CD4-positive, CD25-positive, alpha-beta regulatory T cell (primary cell): ENCODE results near the gene FNIP2. TPM values are rescaled to one million over a fixed set of nuclear protein-coding genes. Genes with fewer than 3 reads are reported as not detected.

Experiments used
- ATAC-seq, 2 donors: fragments of 150-1000 bp; cut with Tn5 transposase; one replicate each; pipeline ENCODE4 v1.10.0; 2021; ENCODE audit warnings: low read depth in 2 of 2, moderate number of reproducible peaks in 2 of 2, moderate library complexity in 1 of 2
- DNase-seq, 3 donors: peaks; one replicate each; pipeline versions ENCODE4 v3.0.0 to v3.0.0-alpha.2; 2012 to 2022; ENCODE audit warnings: mixed read lengths in 1 of 3
- H3K27ac ChIP-seq: one replicate; pipeline ENCODE4 v1.7.0; 2013; ENCODE audit warnings: mild to moderate bottlenecking, low read length; ENCODE audit not compliant: insufficient read depth, poor library complexity, severe bottlenecking
- H3K27me3 ChIP-seq: one replicate; pipeline ENCODE4 v1.7.0; 2013; ENCODE audit warnings: low read length; ENCODE audit not compliant: control insufficient read depth, insufficient read depth
- H3K36me3 ChIP-seq: one replicate; pipeline ENCODE4 v1.7.0; 2013; ENCODE audit warnings: mild to moderate bottlenecking, low read length, moderate library complexity; ENCODE audit not compliant: control insufficient read depth, insufficient read depth
- H3K4me1 ChIP-seq: 2 replicates; pipeline ENCODE4 v1.7.0; 2013; ENCODE audit warnings: mild to moderate bottlenecking, low read length; ENCODE audit not compliant: insufficient read depth, control insufficient read depth, poor library complexity, severe bottlenecking
- H3K4me3 ChIP-seq: one replicate; pipeline ENCODE4 v1.7.0; 2013; ENCODE audit warnings: low read depth, mild to moderate bottlenecking, low read length, moderate library complexity
- H3K9me3 ChIP-seq, 2 experiments: 1 replicate in 1 of 2; 2 replicates in 1 of 2; pipeline ENCODE4 v1.7.0; 2013; ENCODE audit warnings: low read length in 2 of 2, mild to moderate bottlenecking in 1 of 2, moderate library complexity in 1 of 2; ENCODE audit not compliant: control insufficient read depth in 2 of 2
- H3K27ac Mint-ChIP-seq, 3 donors: one replicate each; pipeline ENCODE4 v1.8.0; 2020 to 2022; ENCODE audit warnings: mild to moderate bottlenecking in 3 of 3, mixed read lengths in 3 of 3, moderate library complexity in 2 of 3
- H3K27me3 Mint-ChIP-seq: one replicate; pipeline ENCODE4 v1.8.0; 2022; ENCODE audit warnings: mild to moderate bottlenecking, mixed read lengths
- H3K36me3 Mint-ChIP-seq: one replicate; pipeline ENCODE4 v1.8.0; 2020; ENCODE audit warnings: mixed read lengths
- H3K4me1 Mint-ChIP-seq, 4 donors: one replicate each; pipeline ENCODE4 v1.8.0; 2020 to 2022; ENCODE audit warnings: mixed read lengths in 4 of 4, mild to moderate bottlenecking in 1 of 4
- H3K4me3 Mint-ChIP-seq, 4 donors: one replicate each; pipeline ENCODE4 v1.8.0; 2020 to 2022; ENCODE audit warnings: mild to moderate bottlenecking in 4 of 4, mixed read lengths in 4 of 4, moderate library complexity in 3 of 4
- H3K9me3 Mint-ChIP-seq, 7 donors: one replicate each; pipeline ENCODE4 v1.8.0; 2020 to 2022; ENCODE audit warnings: mixed read lengths in 7 of 7, mild to moderate bottlenecking in 3 of 7, moderate library complexity in 2 of 7
- polyA plus RNA-seq, 4 donors: library from polyadenylated mRNA; unstranded; fragments of 300-500 nt; fragmentation: Illumina TruSeq; gene quantifications; one replicate each; pipeline ENCODE4 v1.2.3, GENCODE V29; 2021
- total RNA-seq: library from RNA; stranded (reverse); gene quantifications from one replicate; pipeline ENCODE4 v1.2.3, GENCODE V29; 2022

FNIP2 gene
- total and polyA plus RNA-seq, 5 donors from 2014 or later, result 1.5 to 8.9 (median 2.3) TPM

DNA sequence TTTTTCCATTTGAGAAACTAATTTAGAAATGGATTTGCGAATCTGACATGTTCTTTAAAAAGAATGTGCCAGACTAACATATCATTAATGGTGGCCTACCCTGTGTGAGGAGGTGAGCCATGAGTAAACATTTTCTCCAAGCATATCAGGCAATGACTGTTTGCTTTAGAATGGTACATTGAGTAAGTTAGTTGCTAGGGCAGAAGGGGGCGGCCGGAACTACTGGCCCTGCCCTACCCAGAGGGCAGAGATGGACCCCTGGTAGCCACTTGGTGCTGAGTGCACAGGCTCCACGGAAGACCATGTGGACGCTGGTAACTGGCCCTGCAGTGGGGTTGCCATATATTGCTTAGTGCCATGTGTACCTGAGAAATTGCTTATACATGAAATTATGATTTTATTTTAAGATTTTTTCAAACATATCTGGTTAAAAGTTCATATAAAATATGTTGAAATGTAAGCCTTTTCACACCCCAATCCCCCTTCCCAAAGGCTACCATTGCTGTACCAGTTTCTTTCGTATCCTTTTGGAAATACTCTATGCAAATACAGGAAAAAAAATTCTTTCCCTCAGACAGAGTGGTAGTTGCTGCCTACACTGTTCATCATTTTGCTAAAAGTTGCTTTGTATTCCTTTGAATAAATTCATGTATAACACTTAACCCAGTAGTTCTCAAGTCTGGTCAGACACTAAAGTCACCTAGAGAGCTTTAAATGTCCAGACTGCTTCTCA lies 8.8 kb downstream of the FNIP2 start:
- Mint-ChIP-seq H3K36me3 (no peaks in the 10 kb centered on the region), H3K27ac (peak overlapping the region in 2 of 3 donors; percentile 71 to 72), H3K4me1 (peaks cover 16 to 35% (median 27%) of the 10 kb centered on the region in 4 donors), H3K4me3 (peak overlapping the region; percentile 22 to 77 (median 66)), H3K9me3 (no peaks in the 10 kb centered on the region), H3K27me3 (no peaks in the 10 kb centered on the region)
- H3K4me1 ChIP-seq, result peaks cover 12% of the 10 kb centered on the region
- ATAC-seq (peak; percentile 11 to 26), DNase-seq (no peak)
- H3K9me3 ChIP-seq, result no peaks in the 10 kb centered on the region
- no peak overlapping the region for H3K27ac ChIP-seq
- H3K27me3 ChIP-seq, result no peaks in the 10 kb centered on the region
- H3K36me3 ChIP-seq, result no peaks in the 10 kb centered on the region
- peak overlapping the region; percentile 64 for H3K4me3 ChIP-seq

GRCh38 chr4:158778156-158778711 lies 9.4 kb downstream of the FNIP2 start:
- ATAC-seq (peak; percentile 75 to 78), DNase-seq (peak in 2 of 3 donors; percentile 15 to 68)
- H3K9me3 ChIP-seq, result no peaks in the 10 kb centered on the region
- Mint-ChIP-seq H3K27ac (peak overlapping the region; percentile 32 to 72 (median 71)), H3K4me3 (peak overlapping the region; percentile 22 to 77 (median 66)), H3K36me3 (no peaks in the 10 kb centered on the region), H3K27me3 (no peaks in the 10 kb centered on the region), H3K4me1 (peaks cover 16 to 33% (median 27%) of the 10 kb centered on the region in 4 donors), H3K9me3 (no peaks in the 10 kb centered on the region)
- no peaks in the 10 kb centered on the region for H3K36me3 ChIP-seq
- H3K27ac ChIP-seq, result no peak overlapping the region
- no peaks in the 10 kb centered on the region for H3K27me3 ChIP-seq
- peaks cover 12% of the 10 kb centered on the region for H3K4me1 ChIP-seq
- peak overlapping the region; percentile 64 for H3K4me3 ChIP-seq

GRCh38 chr4:158778712-158779111 lies 9.9 kb downstream of the FNIP2 start:
- H3K9me3 ChIP-seq, result no peaks in the 10 kb centered on the region
- DNase-seq (no peak), ATAC-seq (no peak)
- H3K4me1 Mint-ChIP-seq, result peaks cover 16 to 32% (median 28%) of the 10 kb centered on the region in 4 donors
- H3K36me3 Mint-ChIP-seq, result no peaks in the 10 kb centered on the region
- H3K9me3 Mint-ChIP-seq, result no peaks in the 10 kb centered on the region
- no peaks in the 10 kb centered on the region for H3K27me3 ChIP-seq
- no peak overlapping the region for H3K4me3 Mint-ChIP-seq
- no peak overlapping the region for H3K27ac ChIP-seq
- peak overlapping the region; percentile 64 for H3K4me3 ChIP-seq
- no peaks in the 10 kb centered on the region for H3K36me3 ChIP-seq
- H3K27ac Mint-ChIP-seq, result no peak overlapping the region
- H3K4me1 ChIP-seq, result peaks cover 12% of the 10 kb centered on the region
- no peaks in the 10 kb centered on the region for H3K27me3 Mint-ChIP-seq

DNA sequence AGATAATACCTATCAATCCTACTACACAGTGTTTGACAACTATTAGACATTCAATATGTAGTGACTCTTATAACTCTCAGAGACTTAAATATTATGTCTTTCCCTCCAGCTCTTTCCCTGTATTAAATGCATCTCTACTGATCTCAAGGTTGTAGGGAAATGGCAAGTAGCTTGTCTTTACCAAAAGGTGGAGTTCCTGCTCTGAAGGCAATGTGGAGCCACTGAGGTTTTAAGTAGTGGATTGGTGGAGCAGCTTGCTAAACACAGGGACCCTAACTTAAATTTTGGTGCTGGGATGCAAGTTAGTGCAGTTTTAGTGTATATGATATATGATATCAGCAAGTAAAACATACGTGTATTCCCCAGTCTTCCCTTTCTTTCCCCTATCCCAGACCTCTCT lies 13.1 kb downstream of the FNIP2 start:
- ATAC-seq, result no peak
- Mint-ChIP-seq H3K4me1 (peaks cover 20 to 30% (median 26%) of the 10 kb centered on the region in 4 donors), H3K27ac (peak overlapping the region in 1 of 3 donors; percentile 34), H3K27me3 (peaks cover 6% of the 10 kb centered on the region), H3K9me3 (no peaks in the 10 kb centered on the region), H3K36me3 (no peaks in the 10 kb centered on the region), H3K4me3 (no peak overlapping the region)
- Histone ChIP-seq H3K36me3 (no peaks in the 10 kb centered on the region), H3K9me3 (no peaks in the 10 kb centered on the region), H3K4me3 (no peak overlapping the region), H3K27ac (no peak overlapping the region), H3K4me1 (peaks cover 12% of the 10 kb centered on the region), H3K27me3 (no peaks in the 10 kb centered on the region)
- DNase-seq, result no peak

DNA sequence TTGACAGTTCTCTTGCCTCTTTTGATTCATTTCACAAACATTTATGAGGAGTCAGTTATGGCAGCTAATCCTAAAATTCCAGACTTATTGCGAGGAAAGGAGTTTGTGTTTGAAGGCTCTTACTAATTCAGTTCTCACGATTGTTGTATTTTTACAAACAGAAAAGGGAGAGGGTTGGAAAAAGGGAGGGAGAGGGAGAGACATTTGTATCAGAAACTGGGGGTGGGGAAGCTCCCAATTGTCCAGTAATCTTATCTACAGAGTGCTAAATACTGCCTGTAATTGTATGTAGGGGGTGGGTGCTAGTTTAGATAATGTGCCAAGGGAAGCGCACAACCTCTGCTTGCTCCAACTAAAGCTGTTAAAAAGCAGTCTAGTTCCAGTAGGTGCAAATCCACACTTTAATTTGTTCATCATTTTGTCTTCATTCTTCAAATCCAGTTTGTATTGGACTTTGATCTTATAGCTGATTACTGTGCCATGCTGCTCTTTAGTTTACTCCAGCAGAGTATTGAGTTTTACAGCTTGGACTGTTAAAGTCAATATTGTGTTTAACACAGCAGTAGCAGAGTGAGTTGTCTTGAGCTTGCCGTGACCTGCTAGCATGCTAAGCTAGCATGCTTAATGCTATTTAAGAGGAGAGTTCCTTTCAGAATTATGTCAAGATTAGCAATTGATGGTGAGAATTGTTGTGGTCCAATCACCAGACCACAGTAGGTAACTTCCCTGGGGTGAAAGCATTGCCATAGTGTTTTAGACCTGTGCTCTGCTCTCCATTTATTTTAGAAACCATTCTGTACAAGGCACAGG lies 13.9 kb downstream of the FNIP2 start:
- peak overlapping the region in 1 of 3 donors; percentile 23 for H3K27ac Mint-ChIP-seq
- H3K27me3 ChIP-seq, result no peaks in the 10 kb centered on the region

DNA sequence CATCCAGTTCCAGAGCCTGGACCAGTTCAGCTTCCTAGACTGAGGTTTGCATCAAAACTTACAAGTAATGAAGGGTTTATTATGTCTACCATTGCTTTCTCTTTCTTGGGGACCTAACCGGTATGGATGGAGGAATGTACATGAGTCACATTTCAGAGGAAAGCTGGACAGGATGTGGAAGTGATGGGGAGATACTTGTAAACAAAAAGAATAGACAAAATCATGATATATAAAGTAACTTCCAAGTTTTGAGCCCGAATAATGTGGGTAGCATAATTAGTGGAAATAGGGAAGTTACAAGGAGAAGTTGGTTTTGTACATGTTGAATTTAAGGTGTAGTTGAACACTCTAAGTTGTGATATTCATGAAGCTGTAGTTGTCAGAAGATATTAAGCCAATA lies 15.0 kb downstream of the FNIP2 start:
- H3K4me1 Mint-ChIP-seq, result peaks cover 13 to 25% (median 14%) of the 10 kb centered on the region in 4 donors
- no peak overlapping the region for H3K4me3 Mint-ChIP-seq
- Histone ChIP-seq H3K27ac (no peak overlapping the region), H3K36me3 (no peaks in the 10 kb centered on the region), H3K27me3 (no peaks in the 10 kb centered on the region), H3K4me1 (peaks cover 1% of the 10 kb centered on the region), H3K9me3 (no peaks in the 10 kb centered on the region), H3K4me3 (no peak overlapping the region)
- DNase-seq (no peak), ATAC-seq (no peak)
- peak overlapping the region in 1 of 3 donors; percentile 50 for H3K27ac Mint-ChIP-seq
- H3K27me3 Mint-ChIP-seq, result peaks cover 6% of the 10 kb centered on the region
- no peaks in the 10 kb centered on the region for H3K9me3 Mint-ChIP-seq
- H3K36me3 Mint-ChIP-seq, result no peaks in the 10 kb centered on the region

More for the DNA sequence above, 13.9 kb downstream of the FNIP2 start:
- peaks cover 12% of the 10 kb centered on the region for H3K4me1 ChIP-seq
- H3K36me3 Mint-ChIP-seq, result no peaks in the 10 kb centered on the region
- no peaks in the 10 kb centered on the region for H3K9me3 ChIP-seq
- H3K4me1 Mint-ChIP-seq, result peaks cover 20 to 29% (median 22%) of the 10 kb centered on the region in 4 donors
- no peak overlapping the region for H3K4me3 ChIP-seq
- no peak for DNase-seq
- no peaks in the 10 kb centered on the region for H3K9me3 Mint-ChIP-seq
- H3K4me3 Mint-ChIP-seq, result no peak overlapping the region
- no peak for ATAC-seq
- no peak overlapping the region for H3K27ac ChIP-seq
- H3K27me3 Mint-ChIP-seq, result peaks cover 6% of the 10 kb centered on the region
- no peaks in the 10 kb centered on the region for H3K36me3 ChIP-seq

DNA sequence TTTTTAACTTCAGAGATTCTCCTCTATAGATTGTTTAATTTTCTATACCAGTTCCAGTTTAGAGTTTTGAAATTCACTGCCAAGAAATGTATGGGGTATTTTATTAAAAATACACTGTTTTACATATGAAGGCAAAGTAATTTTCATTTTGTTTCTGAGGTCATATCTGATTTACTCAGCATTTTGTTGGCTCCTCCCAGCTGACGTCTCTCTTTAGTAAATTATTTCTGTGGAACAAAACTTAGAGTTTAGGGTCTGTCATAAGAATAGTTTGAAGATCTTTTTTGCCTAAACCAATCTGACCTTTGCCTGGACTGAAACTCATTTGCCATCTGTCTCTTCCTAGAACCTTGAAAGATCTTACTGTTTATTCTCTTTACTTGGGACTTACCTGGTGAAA lies 16.9 kb downstream of the FNIP2 start:
- H3K36me3 ChIP-seq, result no peaks in the 10 kb centered on the region
- Mint-ChIP-seq H3K36me3 (no peaks in the 10 kb centered on the region), H3K9me3 (no peaks in the 10 kb centered on the region), H3K27me3 (peaks cover 6% of the 10 kb centered on the region), H3K4me3 (no peak overlapping the region), H3K27ac (no peak overlapping the region), H3K4me1 (peaks cover 5 to 26% (median 8%) of the 10 kb centered on the region in 4 donors)
- H3K4me1 ChIP-seq, result no peaks in the 10 kb centered on the region
- H3K27ac ChIP-seq, result no peak overlapping the region
- DNase-seq (no peak), ATAC-seq (no peak)
- H3K4me3 ChIP-seq, result no peak overlapping the region
- H3K27me3 ChIP-seq, result no peaks in the 10 kb centered on the region
- H3K9me3 ChIP-seq, result no peaks in the 10 kb centered on the region
